Nephron progenitor cell (in vitro differentiated cells): Measurements from ENCODE around the gene TDRD12.
"Not testable (repeated sequence)": the region's sequence is repeated elsewhere in the genome, so short reads cannot be mapped to it uniquely, and the experiment has no call there.

ENCODE experiments used
- DNase-seq: peaks from one replicate; pipeline ENCODE4 v3.0.0; 2021
- H3K27ac Mint-ChIP-seq: 2 replicates; pipeline ENCODE4 v1.8.0; 2021; ENCODE audit warnings: mild to moderate bottlenecking, moderate library complexity, mixed read lengths
- H3K27me3 Mint-ChIP-seq: 2 replicates; pipeline ENCODE4 v1.8.0; 2021; ENCODE audit warnings: mild to moderate bottlenecking, low read depth, mixed read lengths; ENCODE audit not compliant: poor library complexity
- H3K36me3 Mint-ChIP-seq: 2 replicates; pipeline ENCODE4 v1.8.0; 2021; ENCODE audit warnings: low read depth, mixed read lengths
- H3K4me1 Mint-ChIP-seq: 2 replicates; pipeline ENCODE4 v1.8.0; 2021; ENCODE audit warnings: mixed read lengths
- H3K4me3 Mint-ChIP-seq: 2 replicates; pipeline ENCODE4 v1.8.0; 2021; ENCODE audit warnings: mild to moderate bottlenecking, moderate library complexity, mixed read lengths
- H3K9me3 Mint-ChIP-seq: 2 replicates; pipeline ENCODE4 v1.8.0; 2021; ENCODE audit warnings: mild to moderate bottlenecking, moderate library complexity, mixed read lengths
- CTCF ChIP-seq: fragments of 200-600 bp; sonication (generic); IDR thresholded peaks from 2 replicates; pipeline ENCODE4 v1.5.0; 2021; ENCODE audit warnings: antibody characterized with exemption

TDRD12 gene

GRCh38 chr19:32828643-32829344, 109.2 kb downstream of the TDRD12 start:
- no peak for DNase-seq
- Mint-ChIP-seq H3K9me3 (peaks cover 3% of the 10 kb centered on the region), H3K36me3 (peaks cover 4% of the 10 kb centered on the region), H3K27ac (no peak overlapping the region), H3K27me3 (peaks cover 4% of the 10 kb centered on the region), H3K4me3 (no peak overlapping the region), H3K4me1 (peaks cover 21% of the 10 kb centered on the region)
- no peak for TF ChIP-seq CTCF

- DNase-seq = no peak
- TF ChIP-seq CTCF = no peak
- H3K4me1 Mint-ChIP-seq = peaks cover 20% of the 10 kb centered on the region
- H3K9me3 Mint-ChIP-seq = peaks cover 3% of the 10 kb centered on the region
- H3K4me3 Mint-ChIP-seq = no peak overlapping the region
- H3K27me3 Mint-ChIP-seq = peaks cover 4% of the 10 kb centered on the region
- peaks cover 4% of the 10 kb centered on the region for H3K36me3 Mint-ChIP-seq
- no peak overlapping the region for H3K27ac Mint-ChIP-seq
Observed at GRCh38 chr19:32829345-32829896, 109.9 kb downstream of the TDRD12 start.

- Mint-ChIP-seq H3K27me3 (peaks cover 4% of the 10 kb centered on the region), H3K4me1 (peaks cover 10% of the 10 kb centered on the region), H3K36me3 (peaks cover 4% of the 10 kb centered on the region), H3K4me3 (no peak overlapping the region), H3K9me3 (peaks cover 3% of the 10 kb centered on the region), H3K27ac (peak overlapping the region; percentile 90)
- no peak for DNase-seq
- no peak for TF ChIP-seq CTCF
Observed at GRCh38 chr19:32830231-32831014, 110.9 kb downstream of the TDRD12 start.

GRCh38 chr19:32831611-32832010, 112.0 kb downstream of the TDRD12 start:
- Mint-ChIP-seq H3K27me3 (peaks cover 4% of the 10 kb centered on the region), H3K4me3 (no peak overlapping the region), H3K27ac (no peak overlapping the region), H3K36me3 (peaks cover 4% of the 10 kb centered on the region), H3K4me1 (peaks cover 10% of the 10 kb centered on the region), H3K9me3 (peaks cover 3% of the 10 kb centered on the region)
- no peak for DNase-seq
- no peak for TF ChIP-seq CTCF

GRCh38 chr19:32832094-32832493, 112.5 kb downstream of the TDRD12 start:
- not testable (repeated sequence) for H3K36me3 Mint-ChIP-seq

GRCh38 chr19:32832825-32833224, 113.3 kb downstream of the TDRD12 start:
- not testable (repeated sequence) for DNase-seq, H3K36me3 Mint-ChIP-seq, H3K27ac Mint-ChIP-seq, H3K27me3 Mint-ChIP-seq, H3K9me3 Mint-ChIP-seq, H3K4me3 Mint-ChIP-seq
- peaks cover 10% of the 10 kb centered on the region for H3K4me1 Mint-ChIP-seq

More at GRCh38 chr19:32832094-32832493, 112.5 kb downstream of the TDRD12 start:
- peak overlapping the region; percentile 61 for H3K27ac Mint-ChIP-seq
- not testable (repeated sequence) for H3K9me3 Mint-ChIP-seq, DNase-seq, H3K27me3 Mint-ChIP-seq, H3K4me3 Mint-ChIP-seq
- peaks cover 10% of the 10 kb centered on the region for H3K4me1 Mint-ChIP-seq

GRCh38 chr19:32833388-32833787, 113.8 kb downstream of the TDRD12 start:
- H3K4me3 Mint-ChIP-seq, H3K9me3 Mint-ChIP-seq, DNase-seq, H3K27me3 Mint-ChIP-seq, H3K27ac Mint-ChIP-seq, H3K36me3 Mint-ChIP-seq: not testable (repeated sequence)
- H3K4me1 Mint-ChIP-seq = peaks cover 10% of the 10 kb centered on the region
